ENCODE results near the gene HSDL2.

DNA sequence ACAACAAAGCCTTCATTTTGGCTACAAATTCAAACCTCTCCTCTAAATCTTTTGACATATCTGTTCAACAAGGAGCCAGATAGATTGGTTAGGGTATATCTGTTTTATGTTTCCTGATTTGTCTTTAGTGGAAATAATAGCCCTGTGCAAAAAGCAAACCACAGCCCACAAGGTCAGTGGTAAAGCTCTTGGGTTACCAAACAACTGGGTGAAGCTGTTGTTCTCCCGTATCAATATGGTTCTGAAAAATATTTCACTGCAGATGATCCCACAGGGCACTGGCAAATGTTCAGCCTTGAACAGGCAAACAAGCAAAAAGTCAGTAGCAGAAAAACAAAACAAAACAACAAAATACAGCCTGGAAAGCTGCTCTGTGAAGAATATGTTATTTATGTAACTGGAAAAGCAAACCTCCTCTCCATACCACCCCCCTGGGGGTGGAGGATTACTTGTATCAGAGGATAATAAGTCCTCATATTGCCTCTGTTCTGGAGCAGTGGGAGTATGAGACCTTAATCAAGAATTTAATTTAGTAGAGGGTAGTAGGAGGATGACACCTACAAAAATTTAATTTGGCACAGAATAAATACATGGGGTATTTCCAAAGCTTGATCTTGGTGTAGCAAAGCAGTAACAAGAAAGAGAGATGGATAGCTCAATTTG lies 25.7 kb upstream of the HSDL2 start:
- TF ChIP-seq, protein P1, sequence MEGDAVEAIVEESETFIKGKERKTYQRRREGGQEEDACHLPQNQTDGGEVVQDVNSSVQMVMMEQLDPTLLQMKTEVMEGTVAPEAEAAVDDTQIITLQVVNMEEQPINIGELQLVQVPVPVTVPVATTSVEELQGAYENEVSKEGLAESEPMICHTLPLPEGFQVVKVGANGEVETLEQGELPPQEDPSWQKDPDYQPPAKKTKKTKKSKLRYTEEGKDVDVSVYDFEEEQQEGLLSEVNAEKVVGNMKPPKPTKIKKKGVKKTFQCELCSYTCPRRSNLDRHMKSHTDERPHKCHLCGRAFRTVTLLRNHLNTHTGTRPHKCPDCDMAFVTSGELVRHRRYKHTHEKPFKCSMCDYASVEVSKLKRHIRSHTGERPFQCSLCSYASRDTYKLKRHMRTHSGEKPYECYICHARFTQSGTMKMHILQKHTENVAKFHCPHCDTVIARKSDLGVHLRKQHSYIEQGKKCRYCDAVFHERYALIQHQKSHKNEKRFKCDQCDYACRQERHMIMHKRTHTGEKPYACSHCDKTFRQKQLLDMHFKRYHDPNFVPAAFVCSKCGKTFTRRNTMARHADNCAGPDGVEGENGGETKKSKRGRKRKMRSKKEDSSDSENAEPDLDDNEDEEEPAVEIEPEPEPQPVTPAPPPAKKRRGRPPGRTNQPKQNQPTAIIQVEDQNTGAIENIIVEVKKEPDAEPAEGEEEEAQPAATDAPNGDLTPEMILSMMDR (IDR thresholded peaks at IDR 0.05; ENCODE audit: low read length): no peak
- TF ChIP-seq EZH2 (IDR thresholded peaks at IDR 0.05; ENCODE audit: borderline replicate concordance, low read length): no peak
